ENCODE results near the gene PDC.

PDC gene
- total RNA-seq: 0 reads per million in 4 donors

DNA sequence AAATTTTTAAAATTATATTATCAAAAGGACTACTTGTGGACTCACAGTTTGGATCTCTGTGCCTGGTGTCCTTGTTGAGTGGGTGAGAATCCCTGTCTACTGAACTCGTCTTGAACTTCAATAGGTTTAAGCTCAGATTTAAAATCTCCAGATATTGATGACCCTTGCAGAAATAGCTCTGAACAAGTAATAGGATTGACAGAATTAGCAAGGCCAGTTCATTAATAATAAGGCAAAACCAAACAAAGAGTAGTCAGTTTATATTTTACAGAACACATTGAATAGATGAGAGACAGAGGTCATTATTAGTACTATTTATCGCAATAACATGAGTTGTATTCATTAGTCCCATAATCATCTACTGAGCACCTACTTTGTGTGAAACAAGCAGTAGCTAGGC lies at the start of gene PDC:
Gene PDC, minus strand, starts transcription at position 101 of the 400 bp plus-strand sequence. CDS start 11,655 bp downstream, outside the sequence.
- no peak for DNase-seq

DNA sequence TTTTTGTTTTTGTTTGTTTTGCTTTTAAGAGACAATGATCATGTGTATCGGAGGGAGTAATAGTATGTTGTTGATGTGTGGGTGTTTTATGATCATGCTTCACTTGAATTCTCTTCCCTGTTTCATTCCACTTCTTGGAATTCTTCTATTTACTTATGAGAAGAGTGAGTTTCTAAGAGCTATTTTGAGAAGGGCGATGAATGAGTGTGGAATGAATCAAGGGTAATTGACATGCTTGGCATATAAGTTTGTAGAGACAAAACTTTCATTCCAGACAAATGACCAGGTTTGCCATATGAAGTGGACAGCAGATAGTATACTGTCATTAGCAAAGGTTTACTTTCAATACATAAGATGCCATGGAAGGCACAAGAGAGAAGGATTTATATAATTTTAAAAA lies 42.3 kb upstream of the PDC start:
- DNase-seq: no peak

DNA sequence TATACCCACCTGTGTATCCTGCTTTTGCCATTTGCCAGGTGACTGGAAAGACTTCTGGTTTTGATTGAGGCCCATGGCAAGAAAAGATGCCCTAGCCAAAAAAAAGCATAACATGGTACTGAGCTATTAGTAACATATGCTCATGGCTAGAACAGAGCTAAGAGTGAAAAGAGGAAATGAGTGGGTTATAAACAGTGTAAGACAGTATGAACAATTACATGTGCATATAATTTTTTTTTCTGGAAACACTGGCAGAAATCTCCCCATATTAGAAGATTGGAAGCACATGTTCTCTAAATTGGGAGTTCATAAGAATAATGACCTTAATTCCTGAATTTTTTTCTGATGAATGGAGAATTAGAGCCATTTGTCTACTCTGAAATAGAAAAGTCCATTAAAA lies 41.2 kb upstream of the PDC start:
- no peak for DNase-seq

DNA sequence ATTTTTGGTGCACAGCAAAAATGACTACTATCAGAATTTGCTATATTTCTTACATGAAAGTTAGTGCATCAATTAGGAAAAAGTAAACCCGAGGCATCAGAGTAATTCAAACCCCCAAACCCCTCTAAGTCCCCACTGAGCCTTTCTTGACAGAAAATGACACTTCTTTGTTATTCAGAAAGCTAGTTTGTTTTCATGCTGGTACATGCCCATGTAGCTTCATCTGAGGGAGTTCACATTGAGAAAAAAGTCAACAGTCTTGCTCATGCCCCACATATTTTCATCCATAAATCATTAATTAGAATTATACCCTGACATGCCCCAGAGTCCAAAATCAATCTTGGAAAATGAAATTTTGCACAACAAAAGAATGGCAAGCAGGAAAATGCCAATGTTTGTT lies 39.9 kb upstream of the PDC start:
- no peak for DNase-seq

DNA sequence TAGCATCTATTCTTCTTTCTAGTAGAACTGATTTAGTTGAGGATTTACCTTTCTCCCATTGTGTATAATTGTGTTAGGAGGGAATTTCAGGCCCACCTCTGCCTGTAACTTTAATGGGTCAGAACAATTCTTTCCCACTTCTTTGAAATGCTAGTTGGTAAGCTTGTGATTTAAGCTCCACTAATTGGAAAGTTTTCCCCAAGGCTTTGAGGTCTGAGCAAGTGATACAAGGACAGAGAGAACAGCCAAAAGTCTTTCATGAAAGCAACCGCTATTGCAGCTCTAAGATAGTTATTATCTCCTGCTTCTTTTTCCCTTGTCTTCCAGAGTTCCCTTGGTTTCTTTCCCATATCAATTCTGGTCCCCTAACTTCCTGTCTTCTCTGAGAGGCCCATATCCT lies 38.7 kb upstream of the PDC start:
- no peak for DNase-seq

DNA sequence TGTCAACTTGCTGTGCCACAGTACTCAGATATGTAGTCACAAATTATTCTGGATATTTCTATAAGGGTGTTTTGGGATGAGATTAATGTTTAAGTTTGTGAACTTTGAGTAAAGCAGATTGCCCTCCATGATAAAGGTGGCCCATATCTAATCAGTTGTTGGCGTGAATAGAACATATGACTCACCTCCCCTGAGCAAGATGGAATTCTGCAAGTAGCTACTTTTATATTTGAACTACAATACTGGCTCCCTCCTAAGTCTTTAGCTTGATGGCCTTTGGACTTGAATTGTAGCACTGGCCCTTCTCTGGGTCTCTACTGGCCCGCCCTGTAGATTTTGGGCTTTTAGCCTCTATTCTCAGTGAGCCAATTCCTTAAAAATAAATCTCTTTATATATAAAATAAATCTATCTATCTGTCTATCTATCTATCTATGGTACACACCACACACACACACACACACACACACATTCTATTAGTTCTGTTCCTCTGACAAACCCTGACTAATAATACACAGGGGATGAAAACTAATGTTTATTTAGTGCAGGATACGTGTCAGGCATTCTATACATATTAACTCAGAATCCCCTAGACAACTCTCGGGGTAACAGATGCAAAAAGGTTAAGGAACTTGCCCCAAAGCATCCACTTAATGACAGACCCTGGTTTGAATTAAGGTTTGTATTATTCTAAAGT lies 37.9 kb upstream of the PDC start:
- no peak for DNase-seq

DNA sequence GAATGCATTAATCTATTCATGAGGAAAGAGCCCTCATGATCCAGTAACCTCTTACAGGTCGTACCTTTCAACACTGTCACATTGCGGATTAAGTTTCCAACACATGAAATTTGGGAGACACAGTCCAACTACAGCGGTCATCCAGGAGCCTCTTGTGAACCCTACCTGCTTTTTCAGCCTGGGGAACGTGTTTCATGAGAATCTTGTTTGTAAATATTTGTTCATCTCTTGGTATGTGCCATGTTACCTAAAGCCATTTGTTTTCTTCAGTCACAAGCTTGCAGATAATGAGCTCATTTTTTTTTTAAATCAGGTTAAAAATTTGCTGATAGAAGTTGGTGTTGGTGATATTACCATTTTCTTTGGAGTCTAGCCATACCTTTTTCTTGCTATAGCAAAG lies 37.2 kb upstream of the PDC start:
- DNase-seq: no peak

DNA sequence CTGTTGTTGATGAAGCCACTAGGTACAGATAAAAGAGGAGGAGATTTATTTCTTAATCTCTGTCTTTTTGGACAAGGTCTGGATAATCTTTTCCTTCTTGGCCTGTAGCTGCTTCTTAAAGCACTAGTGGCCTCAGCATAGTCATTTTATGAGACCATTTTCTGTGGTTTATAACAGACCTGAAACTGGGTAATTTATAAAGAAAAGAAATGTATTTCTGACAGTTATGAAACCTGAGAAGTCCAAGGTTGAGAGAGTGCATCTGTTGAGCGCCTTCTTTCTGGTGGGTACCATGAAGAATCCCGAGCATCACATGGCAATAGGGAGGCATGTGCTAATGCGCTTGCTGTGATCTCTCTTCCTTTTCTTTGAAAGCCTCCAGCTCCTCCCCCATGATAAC lies 36.7 kb upstream of the PDC start:
- no peak for DNase-seq

DNA sequence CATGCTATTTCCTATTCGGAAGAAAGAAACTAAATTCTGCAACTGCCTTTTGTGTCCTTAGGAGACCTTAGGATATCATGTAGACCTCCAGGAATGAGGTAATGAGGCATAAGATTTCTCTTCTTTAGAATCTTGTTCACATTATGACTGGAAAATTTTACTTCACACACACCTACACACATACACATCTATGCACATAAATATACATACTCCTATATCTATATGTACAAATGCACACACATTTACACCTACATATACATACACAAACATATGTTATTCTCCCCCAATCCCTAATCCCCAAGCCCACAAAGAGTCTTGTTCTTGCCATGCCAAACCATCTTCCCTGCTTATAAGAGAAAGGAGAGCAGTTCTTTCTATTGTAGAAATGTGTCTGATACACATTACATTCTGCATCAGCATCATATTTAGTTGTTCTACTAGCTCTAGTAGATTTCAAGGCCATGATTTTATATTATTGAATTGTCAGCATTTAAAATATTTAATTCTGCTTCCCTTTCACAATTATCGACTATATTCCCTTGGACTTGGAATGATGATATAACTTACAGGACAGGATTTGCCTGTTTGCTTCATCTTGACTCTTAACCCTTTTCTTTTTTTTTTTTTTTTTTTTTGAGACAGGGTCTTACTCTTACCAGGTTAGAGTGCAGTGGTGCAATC lies 35.4 kb upstream of the PDC start:
- no peak for DNase-seq

DNA sequence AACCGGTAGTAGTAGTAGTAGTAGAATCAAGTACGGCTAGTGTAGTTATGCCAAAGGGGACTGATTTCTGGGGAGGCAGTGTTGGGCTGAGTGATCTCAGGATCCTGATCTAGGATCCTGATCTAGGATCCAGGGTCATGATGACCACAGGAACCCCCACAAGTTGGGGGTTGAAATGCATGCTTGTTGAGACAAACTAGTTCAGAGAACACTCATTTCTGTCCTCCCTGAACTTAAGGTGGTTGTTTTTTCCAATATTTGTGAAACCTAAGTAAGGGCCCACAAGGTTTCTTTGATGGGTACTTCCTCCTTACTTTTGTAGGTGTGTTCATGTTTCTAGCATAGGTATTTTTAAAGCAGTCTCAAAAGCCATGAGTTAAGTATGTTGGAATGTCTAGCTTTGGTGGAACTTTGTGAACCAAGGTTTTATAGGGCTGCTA lies 33.9 kb upstream of the PDC start:
- no peak for DNase-seq

DNA sequence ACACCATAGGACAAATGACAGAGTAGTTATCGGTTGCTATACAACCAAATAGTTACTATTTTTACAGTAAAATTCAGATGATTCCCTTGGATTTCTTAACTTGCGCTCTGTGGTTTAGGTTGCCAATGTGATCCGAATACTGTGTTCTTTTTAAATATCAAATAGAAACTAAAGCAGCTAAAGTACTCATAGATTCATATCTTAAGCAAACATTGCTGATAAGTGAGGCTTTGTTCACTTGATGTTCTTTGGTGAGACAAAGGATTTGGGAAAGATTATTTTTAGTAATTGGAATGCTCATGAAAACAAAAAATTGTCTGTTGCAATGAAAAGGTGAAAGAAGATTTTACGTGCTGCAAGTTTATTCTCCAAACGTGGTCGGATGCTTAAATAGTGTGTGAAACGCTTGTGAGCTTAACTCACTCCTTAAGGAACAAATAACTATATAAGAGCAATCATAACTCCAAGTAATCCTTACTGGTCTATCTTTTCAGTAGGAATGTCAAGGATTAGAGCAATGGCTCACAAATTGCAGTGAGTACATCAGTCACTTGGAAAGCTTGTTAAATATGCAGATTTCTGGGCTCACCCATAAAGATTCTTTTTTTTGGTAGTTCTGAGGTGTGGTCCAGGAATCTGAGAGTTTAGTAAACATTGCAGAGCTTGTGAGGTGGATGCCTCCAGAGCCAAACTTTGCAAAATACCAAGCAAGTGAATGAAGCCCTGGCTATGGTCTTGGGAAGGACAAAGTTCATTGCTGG lies 31.8 kb upstream of the PDC start:
- DNase-seq: no peak

DNA sequence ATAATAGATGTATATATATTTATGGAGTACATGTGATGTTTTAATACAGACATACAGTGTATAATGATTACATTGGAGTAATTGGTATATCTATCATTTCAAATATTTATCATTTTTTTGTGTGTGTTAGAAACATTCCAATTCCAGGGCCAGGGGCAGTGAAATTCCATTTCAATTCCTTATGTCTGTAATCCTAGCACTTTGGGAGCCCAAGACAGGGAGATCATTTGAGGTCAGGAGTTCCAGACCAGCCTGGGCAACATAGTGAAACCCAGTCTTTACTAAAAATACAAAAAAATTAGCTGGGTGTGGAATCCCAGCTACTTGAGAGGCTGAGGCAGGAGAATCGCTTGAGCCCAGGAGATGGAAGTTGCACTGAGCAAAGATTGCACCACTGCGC lies 30.4 kb upstream of the PDC start:
- DNase-seq: no peak

DNA sequence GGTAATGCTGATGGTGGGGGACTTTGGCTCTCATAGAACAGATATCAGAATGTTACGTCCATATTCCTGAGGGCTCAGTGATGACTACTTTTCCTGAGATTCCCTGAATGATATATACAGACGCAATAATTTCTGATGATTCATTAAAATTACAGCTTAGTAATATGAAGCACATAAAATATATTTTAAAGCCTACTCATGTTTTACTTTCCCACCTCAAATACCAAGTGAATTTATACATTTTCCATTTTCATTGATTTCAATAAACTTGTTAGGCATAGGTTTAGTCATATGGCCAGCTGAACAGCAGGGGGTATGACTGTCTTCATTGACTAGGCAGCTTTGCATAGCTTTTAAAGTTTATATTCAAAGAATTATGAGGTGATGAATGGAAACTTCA lies 26.2 kb upstream of the PDC start:
- DNase-seq: no peak

DNA sequence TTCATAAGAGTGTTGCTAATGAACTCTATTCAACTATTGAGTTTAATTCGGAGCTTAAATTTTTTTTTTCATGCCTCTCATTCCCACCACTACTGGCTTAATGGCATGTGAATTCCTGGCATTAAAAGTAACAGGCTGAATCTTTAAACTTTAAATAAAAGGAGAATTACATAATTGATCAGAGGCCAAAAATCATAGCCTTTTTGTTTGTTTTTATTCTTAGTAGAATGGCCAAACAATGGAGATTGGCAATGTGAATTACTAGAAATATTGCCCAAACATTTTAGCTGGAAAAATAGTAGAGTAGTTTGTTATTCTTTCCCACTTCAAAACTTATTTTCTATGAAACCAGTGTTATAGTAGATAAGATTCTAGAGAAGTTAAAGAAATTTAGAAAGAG lies 25.1 kb upstream of the PDC start:
- DNase-seq: no peak

DNA sequence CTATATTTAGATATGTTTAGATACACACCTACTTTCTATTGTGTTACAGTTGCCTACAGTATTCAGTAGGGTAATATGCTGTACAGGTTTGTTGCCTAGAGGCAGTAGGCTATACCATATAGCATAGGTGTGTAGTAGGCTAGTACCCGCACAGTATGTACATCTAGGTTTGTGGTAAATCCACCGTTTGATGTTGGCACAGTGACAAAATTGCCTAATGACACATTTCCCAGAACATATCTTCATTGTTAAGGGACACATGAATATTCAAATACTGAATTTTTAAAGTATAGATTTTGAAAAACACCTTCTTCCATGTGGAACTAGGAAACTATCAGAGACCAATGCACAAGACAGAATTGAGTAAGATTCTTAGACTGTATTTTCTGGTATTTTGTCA lies 22.6 kb upstream of the PDC start:
- no peak for DNase-seq

DNA sequence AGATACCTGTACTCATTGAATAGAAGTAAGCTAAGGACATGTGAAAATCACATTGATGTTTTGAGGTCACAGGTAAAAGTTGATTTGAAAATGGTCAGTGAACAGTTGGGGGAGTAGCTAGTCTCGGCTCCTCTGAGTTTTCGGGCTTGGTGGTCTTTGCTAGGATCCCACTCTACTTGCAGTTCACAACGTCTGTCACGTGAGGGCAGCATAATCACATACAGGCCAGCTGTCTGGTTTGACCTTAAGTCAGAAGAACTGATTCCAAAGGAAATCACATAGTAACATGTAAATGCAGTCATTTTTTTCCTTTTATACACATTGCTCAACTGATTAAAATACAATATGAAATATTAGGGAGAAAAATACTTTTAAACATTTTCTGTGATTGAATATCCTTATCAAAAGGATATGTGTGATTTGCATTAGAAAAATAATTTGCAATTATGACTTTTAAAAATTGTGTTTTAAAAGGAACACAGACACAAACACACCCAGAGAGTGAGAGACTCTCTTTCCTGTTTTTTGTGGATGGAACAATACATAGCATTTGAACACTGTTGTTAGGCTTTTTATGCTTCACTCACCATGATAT lies 21.8 kb upstream of the PDC start:
- peak in 1 of 5 donors; percentile 38 for DNase-seq

DNA sequence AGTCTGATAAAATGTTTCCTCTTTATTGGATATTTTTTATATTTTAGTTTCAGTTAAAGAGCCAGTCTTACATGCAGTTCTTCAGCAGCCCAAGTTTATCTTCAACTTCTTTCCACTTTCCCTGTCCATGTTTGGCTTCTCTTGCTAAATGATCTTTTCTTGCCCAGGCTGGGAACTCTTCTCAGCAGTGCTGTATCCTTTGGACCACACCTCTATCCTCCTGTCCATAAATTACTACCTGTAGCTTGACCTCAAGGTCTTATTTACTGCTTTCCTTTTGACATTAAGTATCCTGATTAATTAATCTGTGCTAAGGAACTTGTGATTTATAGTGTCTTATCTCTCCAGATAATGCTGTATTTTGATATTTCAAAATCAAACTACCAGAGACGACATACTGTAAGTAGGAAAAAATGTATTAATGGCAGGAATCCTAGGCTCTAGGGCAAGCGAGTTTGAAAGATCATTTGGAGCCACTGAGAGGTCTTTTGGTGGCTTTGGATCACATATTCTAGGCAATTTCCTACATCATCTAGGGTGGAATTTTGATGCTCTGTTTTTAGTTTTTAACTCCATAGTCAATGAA lies 20.5 kb upstream of the PDC start:
- no peak for DNase-seq

DNA sequence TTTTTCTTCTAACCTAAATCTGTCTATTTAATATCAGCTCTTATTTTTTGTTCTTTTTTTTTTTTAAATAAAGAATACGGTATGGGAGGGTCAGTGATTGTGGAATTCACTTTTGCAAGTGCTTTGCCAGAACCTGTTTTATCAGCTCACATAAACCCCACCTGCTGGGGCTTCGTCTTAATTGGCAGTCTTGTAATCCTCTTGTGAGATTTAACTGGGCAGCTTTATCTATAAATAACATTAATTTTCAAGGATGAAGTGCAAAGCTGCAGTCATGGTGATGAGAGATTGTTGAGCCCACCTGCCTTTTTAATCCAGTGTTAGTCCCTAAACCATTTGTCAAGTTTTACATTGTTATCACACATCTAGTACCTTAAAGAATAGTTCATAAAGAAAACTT lies 18.2 kb upstream of the PDC start:
- no peak for DNase-seq

DNA sequence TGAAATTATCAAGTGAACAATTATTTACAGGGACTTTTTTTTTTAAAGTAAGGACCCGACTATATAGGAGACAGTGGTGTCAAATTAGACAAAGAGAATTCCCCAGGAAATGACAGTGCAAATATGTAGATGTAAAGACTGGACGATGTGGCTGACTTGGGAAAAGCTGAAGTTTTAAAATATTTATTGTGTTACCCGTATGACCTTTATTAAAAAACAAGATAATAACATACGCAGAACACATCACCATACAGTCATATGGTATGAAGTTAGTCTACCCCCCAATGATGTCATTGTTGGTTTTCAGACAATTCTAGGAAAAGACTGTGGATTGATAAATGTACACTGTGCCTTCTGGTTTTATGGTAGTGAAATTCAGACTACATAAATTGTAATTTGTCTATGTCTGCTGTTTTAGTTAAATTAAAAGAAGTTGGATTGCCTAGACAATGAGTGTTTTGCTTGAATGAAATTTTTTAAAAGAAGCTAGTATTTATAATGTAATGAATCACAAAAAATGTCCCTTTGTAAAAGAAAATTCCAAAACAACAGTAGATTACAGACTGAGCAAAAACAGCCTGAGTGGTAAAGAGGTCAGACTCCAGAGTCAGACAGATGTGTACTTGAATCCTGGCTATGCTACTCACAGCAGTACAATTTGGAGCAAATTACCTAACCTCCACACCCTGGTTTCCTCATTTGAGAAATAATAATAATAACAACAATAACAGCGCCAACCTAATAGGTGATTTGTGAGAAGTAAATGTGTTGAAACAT lies 15.5 kb upstream of the PDC start:
- DNase-seq: no peak

DNA sequence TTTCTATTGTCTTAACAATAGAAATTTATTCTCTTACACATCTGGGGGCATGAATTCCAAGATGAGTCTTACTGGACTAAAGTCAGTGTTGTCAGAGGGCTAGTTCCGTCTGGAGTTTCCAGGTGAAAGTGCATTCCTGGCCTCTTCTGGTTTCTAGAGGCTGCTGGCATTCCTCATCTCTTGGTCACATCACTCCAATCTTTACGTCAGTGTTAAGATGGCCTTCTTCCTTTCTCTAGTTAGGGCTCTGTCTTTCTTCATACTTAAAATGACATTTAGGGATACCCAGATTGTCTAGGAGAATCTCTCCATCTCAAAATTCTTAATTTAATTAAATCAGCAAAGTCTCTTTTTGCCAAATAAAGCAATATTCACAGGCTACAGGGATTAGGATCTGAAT lies 13.3 kb upstream of the PDC start:
- DNase-seq: no peak

DNA sequence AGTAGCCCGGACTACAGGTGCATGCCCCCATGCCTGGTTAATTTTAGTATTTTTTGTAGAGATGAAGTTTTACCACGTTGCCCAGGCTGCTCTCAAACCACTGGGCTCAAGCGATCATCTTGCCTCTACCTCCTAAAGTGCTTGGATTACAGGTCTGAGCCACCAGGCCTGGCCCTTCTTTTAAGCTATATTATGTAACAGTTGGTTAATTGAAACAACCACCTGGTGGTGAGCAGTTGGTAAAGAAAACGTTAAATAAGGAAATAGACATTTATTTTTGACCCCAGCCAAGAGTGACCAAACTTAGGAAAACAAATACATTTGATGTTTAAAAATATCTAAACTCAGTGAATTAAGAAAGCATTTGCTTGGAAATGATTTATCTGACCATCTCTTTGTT lies 12.1 kb upstream of the PDC start:
- DNase-seq: no peak

DNA sequence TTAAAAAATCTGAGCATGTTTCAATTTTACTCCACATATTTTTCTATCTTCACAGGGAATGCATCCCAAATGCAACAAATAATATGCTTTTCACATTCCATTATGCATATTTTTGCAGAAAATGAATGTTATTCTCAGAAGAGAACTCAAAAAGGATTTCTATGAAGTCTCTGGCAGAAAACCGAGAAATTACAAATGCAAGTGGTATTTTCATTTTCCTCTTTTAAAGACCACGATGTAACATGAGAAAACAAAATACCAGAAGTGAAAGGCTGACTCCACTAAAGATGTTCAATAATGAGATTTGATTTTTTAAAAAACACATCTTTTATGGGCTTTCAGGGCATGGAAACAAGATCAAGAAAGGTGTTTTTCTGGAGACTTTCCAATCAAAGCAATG lies 5.0 kb upstream of the PDC start:
- DNase-seq: no peak
